GM23248 (cell line): ENCODE measurements around the gene BCL2. TPM values are rescaled to one million over a fixed set of nuclear protein-coding genes. Genes with fewer than 3 reads are reported as not detected.

Experiments
- DNase-seq: peaks from one replicate; pipeline ENCODE4 v3.0.0-alpha.2; 2015
- H2AFZ ChIP-seq: fragments of 200-600 bp; sonication (generic); 2 replicates; pipeline ENCODE4 v1.6.1; 2016; ENCODE audit warnings: antibody characterized with exemption
- H3F3A ChIP-seq: fragments of 200-600 bp; sonication (generic); 2 replicates; pipeline ENCODE4 v1.6.1; 2016; ENCODE audit warnings: mild to moderate bottlenecking, antibody characterized with exemption, mixed run types; ENCODE audit not compliant: insufficient read depth
- H3K27ac ChIP-seq: fragments of 200-600 bp; sonication (generic); 2 replicates; pipeline ENCODE4 v1.5.1; 2016; ENCODE audit warnings: mild to moderate bottlenecking
- H3K27me3 ChIP-seq: fragments of 200-600 bp; sonication (generic); replicated peaks from 2 replicates; pipeline ENCODE4 v1.6.1; 2016; ENCODE audit warnings: mild to moderate bottlenecking; ENCODE audit not compliant: insufficient read depth
- H3K36me3 ChIP-seq: fragments of 200-600 bp; sonication (generic); 2 replicates; pipeline ENCODE4 v1.6.1; 2016; ENCODE audit warnings: low read depth, mild to moderate bottlenecking
- H3K4me1 ChIP-seq: fragments of 200-600 bp; sonication (generic); 2 replicates; pipeline ENCODE4 v1.6.1; 2016; ENCODE audit warnings: mild to moderate bottlenecking; ENCODE audit not compliant: insufficient read depth
- H3K4me2 ChIP-seq: fragments of 200-600 bp; sonication (generic); one replicate; pipeline ENCODE4 v1.6.1; 2016; ENCODE audit warnings: mild to moderate bottlenecking; ENCODE audit not compliant: unreplicated experiment
- H3K4me3 ChIP-seq: fragments of 200-600 bp; sonication (generic); 2 replicates; pipeline ENCODE4 v1.5.1; 2016; ENCODE audit warnings: mild to moderate bottlenecking
- H3K79me2 ChIP-seq: fragments of 200-600 bp; sonication (generic); 2 replicates; pipeline ENCODE4 v1.6.1; 2016; ENCODE audit warnings: mild to moderate bottlenecking; ENCODE audit not compliant: insufficient read depth
- H3K9ac ChIP-seq: fragments of 200-600 bp; sonication (generic); 2 replicates; pipeline ENCODE4 v1.6.1; 2016; ENCODE audit warnings: mild to moderate bottlenecking
- H3K9me2 ChIP-seq: fragments of 200-600 bp; sonication (generic); 2 replicates; pipeline ENCODE4 v1.6.1; 2016; ENCODE audit warnings: mixed run types, mild to moderate bottlenecking, moderate library complexity; ENCODE audit not compliant: insufficient read depth
- H3K9me3 ChIP-seq: fragments of 200-600 bp; sonication (generic); one replicate; pipeline ENCODE4 v1.6.1; 2017; ENCODE audit warnings: low read depth
- H4K20me1 ChIP-seq: fragments of 200-600 bp; sonication (generic); 2 replicates; pipeline ENCODE4 v1.6.0; 2016; ENCODE audit not compliant: insufficient read depth
- EZH2 ChIP-seq: fragments of 200-600 bp; sonication (generic); IDR thresholded peaks from 2 replicates; pipeline ENCODE4 v1.6.1; 2018; ENCODE audit warnings: antibody characterized with exemption, mild to moderate bottlenecking; ENCODE audit not compliant: insufficient read depth, poor library complexity, severe bottlenecking
- EZH2phosphoT487 ChIP-seq: fragments of 200-600 bp; sonication (generic); IDR thresholded peaks from 2 replicates; pipeline ENCODE4 v1.6.1; 2018; ENCODE audit warnings: antibody characterized with exemption, moderate library complexity, mild to moderate bottlenecking, low read depth; ENCODE audit not compliant: insufficient read depth
- WGBS, 2 experiments: methylation state at CpG; one replicate each; pipeline ENCODE4 v1.1.6; 2015 to 2017; ENCODE audit warnings: low lambda C conversion rate in 2 of 2, low coverage in 1 of 2; ENCODE audit errors: missing lambda C conversion rate in 2 of 2; 5-methylcytosine and 5-hydroxymethylcytosine counted together
- in situ Hi-C: fragments of 300-500 bp; cut with MboI; formaldehyde crosslinking; loops from 2 replicates; pipeline ENCODE4 v1.15.0; 2020
- polyA plus RNA-seq: library from polyadenylated mRNA; unstranded; fragments of >200 nt; fragmentation: Nextera tagmentation; extraction: Ambion mirVana; gene quantifications from 2 replicates; pipeline ENCODE4 v1.2.1, GENCODE V29; 2016
- total RNA-seq: library from RNA; depleted of rRNA; stranded (reverse); fragments of >200 nt; shearing (Covaris generic); gene quantifications from 2 replicates; pipeline ENCODE4 v1.2.3, GENCODE V29; 2014

The BCL2 gene
- total and polyA plus RNA-seq, 2 experiments from 2014 or later: 0.30 to 1.5 TPM

DNA sequence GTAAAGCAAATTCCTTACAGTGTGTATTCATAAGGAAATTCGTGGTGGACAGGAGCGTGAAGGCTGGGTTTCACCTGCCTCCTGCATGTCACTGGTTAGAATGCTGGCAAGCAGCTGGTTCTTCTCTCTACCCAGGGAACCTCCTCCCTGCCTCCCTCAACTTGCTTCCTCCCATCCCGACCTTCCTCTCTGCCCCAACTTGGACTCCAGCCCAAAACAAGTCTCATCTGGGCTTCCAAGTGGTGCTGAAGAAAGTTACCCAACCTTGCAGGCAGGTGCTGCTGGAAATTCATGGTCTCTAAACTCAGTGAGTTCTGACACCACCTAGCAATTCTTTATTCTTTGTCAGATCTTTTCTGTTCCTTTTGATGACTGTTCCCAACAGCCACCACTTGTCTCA, 184.5 kb downstream of the BCL2 start:
- DNase-seq: no peak
- H3K4me3 ChIP-seq: no peak overlapping the region
- no peak overlapping the region for H3K4me2 ChIP-seq
- no peaks in the 10 kb centered on the region for H3K79me2 ChIP-seq
- 0 out of 2 replicates have a peak, but pooled peaks cover 9% of the 10 kb centered on the region for H3K4me1 ChIP-seq
- 61 to 64% methylated on average over 3 of the region's 3 CpGs for WGBS, 2 experiments
- no peaks in the 10 kb centered on the region for H3K9me3 ChIP-seq
- TF ChIP-seq EZH2 (no peak), EZH2phosphoT487 (no peak)
- peaks cover 4% of the 10 kb centered on the region; the same call in 1 of the 2 replicates for H3K27me3 ChIP-seq
- no peak overlapping the region for H3K27ac ChIP-seq
- H2AFZ ChIP-seq: no peak overlapping the region
- no peak overlapping the region for H3K9ac ChIP-seq
- H3F3A ChIP-seq: no peaks in the 10 kb centered on the region
- H3K9me2 ChIP-seq: no peaks in the 10 kb centered on the region
- no peaks in the 10 kb centered on the region for H4K20me1 ChIP-seq
- in situ Hi-C loops: no loop called here
- no peaks in the 10 kb centered on the region for H3K36me3 ChIP-seq

DNA sequence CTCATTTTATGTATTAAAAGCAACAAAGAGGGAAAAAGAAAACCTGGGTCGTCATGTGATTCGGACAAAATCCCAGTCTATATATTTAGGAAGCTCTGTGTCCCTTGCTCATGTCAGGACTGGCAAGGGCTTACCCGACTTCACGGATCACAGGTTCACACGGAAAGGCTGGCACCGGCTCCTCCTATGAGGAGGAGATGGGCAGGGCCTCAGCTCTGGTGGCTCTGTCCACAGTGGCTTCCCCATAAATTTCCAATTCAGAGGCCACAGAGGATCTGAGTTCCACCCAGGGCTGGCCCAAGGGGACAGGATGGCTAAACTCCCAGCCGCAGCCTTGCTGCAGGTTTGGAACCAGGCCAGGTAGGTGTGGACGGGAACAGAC, 186.8 kb downstream of the BCL2 start:
- TF ChIP-seq EZH2phosphoT487: no peak
- TF ChIP-seq EZH2: no peak
- no peaks in the 10 kb centered on the region for H3K9me3 ChIP-seq
- H3K36me3 ChIP-seq: no peaks in the 10 kb centered on the region
- DNase-seq: no peak
- 59 to 61% methylated on average over 8 of the region's 8 CpGs for WGBS, 2 experiments
- no peak overlapping the region for H3K9ac ChIP-seq
- no peaks in the 10 kb centered on the region for H4K20me1 ChIP-seq
- in situ Hi-C loops: loop anchor here (5.0 kb wide), 1 partner anchor 194 kb away; no protein-coding TSS in a partner anchor
- H3K4me2 ChIP-seq: no peak overlapping the region
- H3K27me3 ChIP-seq: peaks cover 4% of the 10 kb centered on the region; the same call in 1 of the 2 replicates
- H3K79me2 ChIP-seq: no peaks in the 10 kb centered on the region
- H3K4me1 ChIP-seq: 0 out of 2 replicates have a peak, but pooled peaks cover 1% of the 10 kb centered on the region
- H3K4me3 ChIP-seq: no peak overlapping the region
- no peak overlapping the region for H2AFZ ChIP-seq
- H3K9me2 ChIP-seq: no peaks in the 10 kb centered on the region
- H3F3A ChIP-seq: no peaks in the 10 kb centered on the region
- H3K27ac ChIP-seq: no peak overlapping the region

DNA sequence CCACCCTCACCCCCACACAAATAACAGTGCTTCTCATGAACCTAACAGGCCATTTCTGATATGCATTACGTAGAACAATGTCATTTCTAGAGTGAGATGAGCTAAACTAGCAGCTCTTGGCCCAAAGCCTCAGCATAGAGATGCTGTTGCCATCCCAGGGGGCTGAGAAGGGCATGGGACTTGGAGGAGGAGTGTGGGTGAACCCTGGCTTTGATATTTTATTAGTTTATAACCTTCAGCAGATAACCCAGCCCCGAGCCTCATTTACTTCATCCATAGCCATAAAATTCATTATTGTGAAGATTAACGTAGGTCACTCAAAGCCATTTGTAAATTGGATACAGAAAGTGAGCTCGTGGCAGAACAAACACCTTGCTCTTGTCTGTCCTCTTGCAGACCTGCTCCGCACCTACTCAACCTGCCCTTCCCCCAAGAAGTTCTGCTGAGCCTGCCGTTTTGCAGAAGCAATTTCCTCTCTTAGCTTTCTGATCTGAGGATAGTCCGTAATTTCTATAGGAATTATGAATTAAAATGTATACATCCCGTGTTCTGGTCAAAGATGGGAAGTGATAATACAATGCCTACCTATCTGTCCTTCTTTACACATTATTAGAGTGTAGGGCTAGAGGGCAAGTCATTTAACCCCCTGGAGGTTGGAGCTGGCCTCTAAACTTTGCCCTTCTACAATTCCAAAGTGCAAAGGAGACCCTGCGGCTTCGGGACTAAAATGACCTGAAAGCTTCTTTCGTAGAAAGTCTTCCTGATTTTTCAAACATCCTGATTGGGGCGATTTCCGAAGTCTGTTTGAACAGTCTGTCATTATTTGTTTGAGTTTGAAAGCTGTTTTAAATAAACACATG, 187.4 kb downstream of the BCL2 start:
- Histone ChIP-seq H3K4me2 (no peak overlapping the region), H4K20me1 (no peaks in the 10 kb centered on the region), H3K9ac (no peak overlapping the region), H3K4me3 (no peak overlapping the region), H3K36me3 (no peaks in the 10 kb centered on the region), H3K27ac (no peak overlapping the region), H3K79me2 (no peaks in the 10 kb centered on the region), H3K9me2 (no peaks in the 10 kb centered on the region), H3K4me1 (no peaks in the 10 kb centered on the region), H3F3A (no peaks in the 10 kb centered on the region), H2AFZ (peak overlapping the region; percentile 35; the same call in 1 of the 2 replicates), H3K27me3 (no peaks in the 10 kb centered on the region), H3K9me3 (no peaks in the 10 kb centered on the region)
- TF ChIP-seq EZH2phosphoT487 (no peak), EZH2 (no peak)
- DNase-seq: no peak
- in situ Hi-C loops: loop anchor here (5.0 kb wide), 1 partner anchor 195 kb away; no protein-coding TSS in a partner anchor
- WGBS, 2 experiments: 80 to 82% methylated on average over 13 of the region's 13 CpGs

DNA sequence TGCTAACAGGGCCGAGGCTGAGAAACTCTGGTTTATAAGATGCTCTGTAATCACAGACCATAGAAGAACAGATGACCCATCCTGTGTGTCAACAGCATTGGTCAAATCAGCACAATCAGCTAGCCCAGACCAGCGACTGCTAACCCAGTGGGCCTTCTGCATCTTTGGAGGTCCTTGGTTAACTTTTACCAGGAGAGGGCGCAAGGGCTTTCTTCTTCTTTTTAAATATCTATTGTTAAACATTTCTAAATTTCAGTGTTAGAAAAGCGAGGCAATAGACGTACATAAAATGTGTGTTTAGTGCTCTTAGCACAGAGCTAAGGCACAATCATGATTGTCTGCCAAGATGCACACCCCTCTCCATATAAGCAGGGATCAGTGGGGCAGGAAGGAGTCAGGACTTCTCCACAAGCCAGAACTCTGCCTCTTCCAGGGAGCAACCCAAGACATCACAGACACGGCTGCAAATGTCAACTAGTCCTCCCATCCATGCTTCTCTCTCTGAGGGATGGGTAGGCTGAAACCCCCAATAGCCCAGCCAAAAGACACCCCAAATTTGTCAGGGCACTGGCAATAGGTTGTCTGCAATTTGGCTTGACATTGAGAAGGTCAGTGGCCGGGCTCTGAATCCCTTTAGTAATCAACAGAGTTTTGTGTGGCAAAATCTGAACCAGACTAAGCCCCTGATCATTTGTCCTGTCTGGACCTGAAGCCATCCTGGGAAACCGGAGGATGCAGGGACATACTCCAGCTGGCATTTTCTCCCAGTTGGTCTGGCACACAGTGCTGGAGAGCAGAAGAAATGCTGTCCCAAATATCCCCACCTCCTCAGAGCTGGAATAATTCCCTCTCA, 188.2 kb downstream of the BCL2 start:
- no peaks in the 10 kb centered on the region for H4K20me1 ChIP-seq
- H3K9me2 ChIP-seq: no peaks in the 10 kb centered on the region
- H3K9me3 ChIP-seq: no peaks in the 10 kb centered on the region
- no peaks in the 10 kb centered on the region for H3K4me1 ChIP-seq
- 24 to 26% methylated on average over 8 of the region's 8 CpGs for WGBS, 2 experiments
- no peaks in the 10 kb centered on the region for H3K36me3 ChIP-seq
- peak; percentile 76 for DNase-seq
- H3K27me3 ChIP-seq: no peaks in the 10 kb centered on the region
- TF ChIP-seq EZH2 (no peak), EZH2phosphoT487 (no peak)
- H3K27ac ChIP-seq: no peak overlapping the region
- H3K4me2 ChIP-seq: peak overlapping the region; percentile 30
- no peak overlapping the region for H3K9ac ChIP-seq
- H2AFZ ChIP-seq: peak overlapping the region; percentile 35
- no peaks in the 10 kb centered on the region for H3K79me2 ChIP-seq
- in situ Hi-C loops: loop anchor here (5.0 kb wide), 1 partner anchor 196 kb away; no protein-coding TSS in a partner anchor
- H3K4me3 ChIP-seq: no peak overlapping the region
- no peaks in the 10 kb centered on the region for H3F3A ChIP-seq
